Cardiac fibroblast (primary cell): ENCODE results near the gene TTLL11.

Experiments used
- DNase-seq, 2 donors: peaks; one replicate each; pipeline versions ENCODE4 v3.0.0 to v3.0.0-alpha.2; 2010; ENCODE audit warnings: low read depth in 2 of 2
- H3K4me3 ChIP-seq, 2 donors: replicated peaks in 1 of 2; 1 replicate in 1 of 2; 2 replicates in 1 of 2; pipeline ENCODE4 v1.5.1; 2011; ENCODE audit warnings: low read depth in 2 of 2, low read length in 2 of 2, mild to moderate bottlenecking in 2 of 2, moderate library complexity in 1 of 2
- CTCF ChIP-seq: IDR thresholded peaks from one replicate; pipeline ENCODE4 v1.5.1; 2011; ENCODE audit warnings: low read depth, mild to moderate bottlenecking, low read length, inconsistent platforms

Gene TTLL11

DNA sequence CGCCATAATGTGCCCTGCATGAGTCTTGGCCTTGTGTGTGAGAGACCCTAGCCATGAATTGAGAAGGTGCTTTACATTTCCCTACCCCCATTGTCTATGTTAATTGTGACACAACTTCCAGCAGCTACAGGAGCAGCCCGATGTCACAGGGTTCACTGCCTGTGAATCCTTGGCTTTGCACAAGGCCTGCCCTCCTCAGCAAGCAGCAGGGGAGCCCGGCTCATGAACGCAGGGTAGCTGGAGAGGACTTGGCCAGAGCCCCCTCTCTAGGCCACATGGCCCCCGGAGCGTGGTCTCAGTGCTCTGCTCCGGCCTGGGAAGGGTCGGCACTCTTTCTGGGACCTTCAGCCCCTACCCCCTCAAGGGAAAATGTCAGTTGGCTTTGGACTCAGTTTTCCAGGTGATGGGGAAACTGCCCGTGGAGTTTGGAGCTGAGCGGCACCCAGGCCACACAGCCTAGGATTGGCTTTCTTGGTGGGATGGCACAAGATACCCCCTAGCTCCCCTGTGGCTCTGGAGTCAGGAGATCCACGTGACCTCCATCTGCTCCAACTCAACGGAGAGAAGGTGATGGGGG, 280.9 kb downstream of the TTLL11 start:
- H3K4me3 ChIP-seq = no peak overlapping the region
- no peak for DNase-seq
- TF ChIP-seq CTCF = no peak

GRCh38 chr9:121811751-121812150, 281.4 kb downstream of the TTLL11 start:
- no peak for TF ChIP-seq CTCF
- H3K4me3 ChIP-seq = no peak overlapping the region
- no peak for DNase-seq

- DNase-seq = no peak
- no peak overlapping the region for H3K4me3 ChIP-seq
- no peak for TF ChIP-seq CTCF
These were observed 282.0 kb downstream of the TTLL11 start for GRCh38 chr9:121811140-121811539.

DNA sequence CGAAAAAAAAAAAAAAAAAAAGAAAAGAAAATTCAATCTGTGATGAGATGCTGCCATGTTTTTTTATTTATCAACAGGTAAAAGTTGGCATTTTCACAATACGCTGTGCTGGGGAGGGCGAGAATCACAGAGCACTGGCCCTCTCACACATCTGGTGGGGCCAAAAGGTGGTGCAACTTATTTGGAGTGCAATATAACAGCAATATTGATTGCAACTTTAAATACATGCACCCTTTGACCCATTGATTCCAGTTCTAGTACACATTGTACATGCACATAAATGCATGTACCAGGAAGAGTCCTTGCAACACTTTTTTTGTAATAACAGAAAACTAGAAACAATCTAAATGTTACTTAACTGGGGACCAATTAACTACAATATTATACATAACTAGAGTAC, 282.6 kb downstream of the TTLL11 start:
- no peak overlapping the region for H3K4me3 ChIP-seq
- TF ChIP-seq CTCF = no peak
- DNase-seq = no peak

GRCh38 chr9:121809356-121810050, 283.6 kb downstream of the TTLL11 start:
- H3K4me3 ChIP-seq = no peak overlapping the region
- TF ChIP-seq CTCF = no peak
- DNase-seq = no peak

GRCh38 chr9:121808781-121809180, 284.3 kb downstream of the TTLL11 start:
- H3K4me3 ChIP-seq = no peak overlapping the region
- DNase-seq = no peak
- no peak for TF ChIP-seq CTCF
